ENCODE results near the gene C18orf32.

DNA sequence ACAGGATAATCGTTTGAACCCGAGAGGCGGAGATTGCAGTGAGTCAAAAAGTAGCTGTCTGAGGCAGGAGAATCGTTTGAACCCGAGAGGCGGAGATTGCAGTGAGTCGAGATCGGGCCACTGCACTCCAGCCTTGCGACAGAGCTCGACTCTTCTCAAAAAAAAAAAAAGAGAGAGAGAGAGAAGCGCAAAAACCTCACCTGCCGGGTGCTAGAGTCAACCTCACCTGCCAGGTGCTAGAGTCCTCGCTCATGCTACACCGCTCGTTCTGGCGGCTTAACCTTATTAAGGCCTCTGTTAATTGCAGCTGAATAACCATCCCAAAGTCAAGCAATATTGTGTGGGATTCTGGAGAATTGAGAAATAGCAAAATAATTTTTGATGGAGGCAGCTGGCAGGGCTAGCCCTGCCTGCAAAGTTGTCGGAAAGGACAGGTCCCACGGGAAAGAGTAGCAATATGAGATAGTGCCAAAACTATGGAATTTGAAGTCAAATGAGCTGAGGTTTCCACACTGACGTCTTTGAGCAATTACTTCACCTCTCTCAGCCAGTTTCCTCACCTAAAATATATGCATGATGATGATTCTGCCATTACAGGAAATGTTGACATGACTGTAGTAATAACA lies 25.9 kb downstream of the C18orf32 start:
- no peak for TF ChIP-seq POLR2A (IDR thresholded peaks at IDR 0.05; ENCODE audit: low read length)
- TF ChIP-seq RCOR1 (IDR thresholded peaks at IDR 0.05; ENCODE audit: low read depth, low read length), result no peak
- no peak for TF ChIP-seq REST (IDR thresholded peaks at IDR 0.05)
- TF ChIP-seq ELK1 (IDR thresholded peaks at IDR 0.05; ENCODE audit: low read depth, low read length), result no peak
- no peak for TF ChIP-seq PBX3 (IDR thresholded peaks at IDR 0.05)
- no peak for TF ChIP-seq MYC (IDR thresholded peaks at IDR 0.05; ENCODE audit: borderline replicate concordance, low read length)
- TF ChIP-seq, protein P1, sequence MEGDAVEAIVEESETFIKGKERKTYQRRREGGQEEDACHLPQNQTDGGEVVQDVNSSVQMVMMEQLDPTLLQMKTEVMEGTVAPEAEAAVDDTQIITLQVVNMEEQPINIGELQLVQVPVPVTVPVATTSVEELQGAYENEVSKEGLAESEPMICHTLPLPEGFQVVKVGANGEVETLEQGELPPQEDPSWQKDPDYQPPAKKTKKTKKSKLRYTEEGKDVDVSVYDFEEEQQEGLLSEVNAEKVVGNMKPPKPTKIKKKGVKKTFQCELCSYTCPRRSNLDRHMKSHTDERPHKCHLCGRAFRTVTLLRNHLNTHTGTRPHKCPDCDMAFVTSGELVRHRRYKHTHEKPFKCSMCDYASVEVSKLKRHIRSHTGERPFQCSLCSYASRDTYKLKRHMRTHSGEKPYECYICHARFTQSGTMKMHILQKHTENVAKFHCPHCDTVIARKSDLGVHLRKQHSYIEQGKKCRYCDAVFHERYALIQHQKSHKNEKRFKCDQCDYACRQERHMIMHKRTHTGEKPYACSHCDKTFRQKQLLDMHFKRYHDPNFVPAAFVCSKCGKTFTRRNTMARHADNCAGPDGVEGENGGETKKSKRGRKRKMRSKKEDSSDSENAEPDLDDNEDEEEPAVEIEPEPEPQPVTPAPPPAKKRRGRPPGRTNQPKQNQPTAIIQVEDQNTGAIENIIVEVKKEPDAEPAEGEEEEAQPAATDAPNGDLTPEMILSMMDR (IDR thresholded peaks at IDR 0.05), result no peak
- no peak; a peak in 1 of 4 replicates for TF ChIP-seq CEBPB (IDR thresholded peaks at IDR 0.05)
- no peak; the same call in 1 of the 2 replicates for TF ChIP-seq CHD4 (IDR thresholded peaks at IDR 0.05; ENCODE audit: borderline replicate concordance)
- TF ChIP-seq EP300 (IDR thresholded peaks at IDR 0.05), result no peak

Measured in A549 (cell line).